OCI-LY7 (cell line): ENCODE results near the gene DENND2D.

Source experiments
- EZH2phosphoT487 ChIP-seq: fragments of 200-600 bp; sonication (generic); IDR thresholded peaks from 2 replicates; pipeline ENCODE4 v1.6.1; 2018; ENCODE audit warnings: low read depth, borderline replicate concordance, mild to moderate bottlenecking, mixed run types, antibody characterized with exemption, low read length, moderate library complexity, mixed read lengths
- TF ChIP-seq, protein P1 (sequence below): fragments of 200-600 bp; sonication (generic); conservative IDR thresholded peaks from 2 replicates; pipeline ENCODE4 v1.5.1; 2014; ENCODE audit warnings: mild to moderate bottlenecking, antibody characterized with exemption, low read length, moderate library complexity, mixed read lengths

DNA sequence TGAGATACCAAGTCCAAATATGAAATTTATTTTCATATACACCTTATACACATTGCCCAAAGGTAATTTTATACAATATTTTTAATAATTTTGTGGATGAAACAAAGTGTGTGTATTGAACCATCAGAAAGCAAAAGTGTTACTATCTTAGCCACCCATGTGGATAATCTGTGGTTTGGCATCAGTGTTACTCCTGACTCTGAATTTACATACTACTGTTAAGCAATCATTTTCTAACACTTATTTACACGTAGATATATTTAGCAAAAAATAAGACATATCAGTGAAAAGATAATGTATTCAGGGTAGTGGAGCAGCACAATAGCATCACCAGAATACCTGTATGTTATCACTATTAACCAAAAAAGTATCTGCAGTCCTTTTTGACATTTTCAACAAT is 23.8 kb downstream of the DENND2D start:
- TF ChIP-seq, protein P1, sequence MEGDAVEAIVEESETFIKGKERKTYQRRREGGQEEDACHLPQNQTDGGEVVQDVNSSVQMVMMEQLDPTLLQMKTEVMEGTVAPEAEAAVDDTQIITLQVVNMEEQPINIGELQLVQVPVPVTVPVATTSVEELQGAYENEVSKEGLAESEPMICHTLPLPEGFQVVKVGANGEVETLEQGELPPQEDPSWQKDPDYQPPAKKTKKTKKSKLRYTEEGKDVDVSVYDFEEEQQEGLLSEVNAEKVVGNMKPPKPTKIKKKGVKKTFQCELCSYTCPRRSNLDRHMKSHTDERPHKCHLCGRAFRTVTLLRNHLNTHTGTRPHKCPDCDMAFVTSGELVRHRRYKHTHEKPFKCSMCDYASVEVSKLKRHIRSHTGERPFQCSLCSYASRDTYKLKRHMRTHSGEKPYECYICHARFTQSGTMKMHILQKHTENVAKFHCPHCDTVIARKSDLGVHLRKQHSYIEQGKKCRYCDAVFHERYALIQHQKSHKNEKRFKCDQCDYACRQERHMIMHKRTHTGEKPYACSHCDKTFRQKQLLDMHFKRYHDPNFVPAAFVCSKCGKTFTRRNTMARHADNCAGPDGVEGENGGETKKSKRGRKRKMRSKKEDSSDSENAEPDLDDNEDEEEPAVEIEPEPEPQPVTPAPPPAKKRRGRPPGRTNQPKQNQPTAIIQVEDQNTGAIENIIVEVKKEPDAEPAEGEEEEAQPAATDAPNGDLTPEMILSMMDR = no peak
- no peak for TF ChIP-seq EZH2phosphoT487
